ENCODE data around the gene HACL1.
"Not testable (repeated sequence)": the region's sequence is repeated elsewhere in the genome, so short reads cannot be mapped to it uniquely, and the experiment has no call there.

The HACL1 gene

DNA sequence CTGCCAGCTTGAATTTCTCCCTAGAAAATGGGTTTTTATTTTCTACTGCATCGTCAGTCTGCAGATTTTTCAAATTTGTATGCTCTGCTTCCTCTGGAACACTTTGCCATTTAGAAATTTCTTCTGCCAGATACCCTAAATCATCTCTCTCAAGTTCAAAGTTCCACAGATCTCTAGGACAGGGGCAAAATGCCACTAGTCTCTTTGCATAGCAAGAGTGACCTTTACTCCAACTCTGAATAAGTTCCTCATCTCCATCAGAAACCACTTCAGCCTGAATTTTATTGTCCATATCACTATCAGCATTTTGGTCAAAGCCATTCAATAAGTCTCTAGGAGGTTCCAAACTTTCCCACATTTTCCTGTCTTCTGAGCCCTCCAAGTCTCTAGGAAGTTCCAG is 3.2 kb upstream of the HACL1 start:
- H3K4me3 ChIP-seq (ENCODE audit: low read length); H3K9ac ChIP-seq (ENCODE audit: low read depth, low read length); H3K9me3 ChIP-seq (ENCODE audit: insufficient read depth, low read depth, low read length); H3K27me3 ChIP-seq (ENCODE audit: insufficient read depth, low read length); H3K36me3 ChIP-seq (ENCODE audit: insufficient read depth, low read length); H3K27ac ChIP-seq (ENCODE audit: low read depth, low read length): not testable (repeated sequence)
- peaks cover 11% of the 10 kb centered on the region for H3K4me1 ChIP-seq (ENCODE audit: insufficient read depth, low read length)
- 96% methylated on average over 1 of the region's 1 CpG for WGBS

DNA sequence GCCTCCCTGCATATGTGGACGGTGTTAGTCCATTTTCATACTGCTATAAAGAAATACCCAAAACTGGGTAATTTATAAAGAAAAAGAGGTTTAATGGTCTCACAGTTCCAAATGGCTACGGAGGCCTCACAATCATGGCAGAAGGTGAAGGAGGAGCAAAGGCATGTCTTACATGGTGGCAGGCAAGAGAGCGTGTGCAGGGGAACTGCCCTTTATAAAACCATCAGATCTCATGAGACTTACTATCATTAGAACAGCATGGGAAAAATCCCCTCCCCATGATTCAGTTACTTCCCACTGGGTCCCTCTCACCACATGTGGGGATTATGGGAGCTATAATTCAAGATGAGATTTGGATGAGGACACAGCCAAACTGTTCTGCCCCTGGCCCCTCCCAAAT is 1.4 kb upstream of the HACL1 start:
- not testable (repeated sequence) for H3K27me3 ChIP-seq (ENCODE audit: insufficient read depth, low read length); H3K9me3 ChIP-seq (ENCODE audit: insufficient read depth, low read depth, low read length); H3K27ac ChIP-seq (ENCODE audit: low read depth, low read length)
- Histone ChIP-seq H3K9ac (ENCODE audit: low read depth, low read length) (peak overlapping the region; percentile 98; the same call in 1 of the 2 replicates), H3K4me3 (ENCODE audit: low read length) (peak overlapping the region; percentile 82), H3K4me1 (ENCODE audit: insufficient read depth, low read length) (peaks cover 11% of the 10 kb centered on the region), H3K36me3 (ENCODE audit: insufficient read depth, low read length) (peaks cover 25% of the 10 kb centered on the region)
- 97% methylated on average over 2 of the region's 3 CpGs for WGBS

DNA sequence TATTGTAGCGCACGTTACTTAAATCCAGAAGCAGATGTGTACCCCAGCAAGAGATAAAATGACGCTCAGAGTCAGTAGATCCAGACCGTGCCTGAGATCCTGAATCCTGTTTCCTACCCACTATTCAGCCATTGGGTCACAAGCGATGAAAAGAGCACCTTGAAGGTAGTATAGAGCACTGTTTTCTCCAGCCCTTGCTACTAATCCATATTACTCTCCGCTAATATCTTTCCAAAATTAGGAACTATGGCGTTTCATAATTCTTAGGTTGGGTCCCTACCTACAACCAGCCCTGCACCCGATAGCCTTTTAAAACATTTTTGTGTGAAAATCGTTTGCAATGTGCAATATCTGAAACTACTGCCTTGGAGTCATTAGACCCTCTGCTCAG is 772 bp upstream of the HACL1 start:
- WGBS: 11% methylated on average over 9 of the region's 9 CpGs
- H3K9me3 ChIP-seq (ENCODE audit: insufficient read depth, low read depth, low read length): peaks cover 2% of the 10 kb centered on the region; the same call in 1 of the 2 replicates
- peak overlapping the region; percentile 98 for H3K9ac ChIP-seq (ENCODE audit: low read depth, low read length)
- H3K27ac ChIP-seq (ENCODE audit: low read depth, low read length): peak overlapping the region; percentile 95
- H3K27me3 ChIP-seq (ENCODE audit: insufficient read depth, low read length): no peaks in the 10 kb centered on the region
- H3K36me3 ChIP-seq (ENCODE audit: insufficient read depth, low read length): peaks cover 32% of the 10 kb centered on the region
- H3K4me1 ChIP-seq (ENCODE audit: insufficient read depth, low read length): peaks cover 7% of the 10 kb centered on the region
- H3K4me3 ChIP-seq (ENCODE audit: low read length): peak overlapping the region; percentile 82

DNA sequence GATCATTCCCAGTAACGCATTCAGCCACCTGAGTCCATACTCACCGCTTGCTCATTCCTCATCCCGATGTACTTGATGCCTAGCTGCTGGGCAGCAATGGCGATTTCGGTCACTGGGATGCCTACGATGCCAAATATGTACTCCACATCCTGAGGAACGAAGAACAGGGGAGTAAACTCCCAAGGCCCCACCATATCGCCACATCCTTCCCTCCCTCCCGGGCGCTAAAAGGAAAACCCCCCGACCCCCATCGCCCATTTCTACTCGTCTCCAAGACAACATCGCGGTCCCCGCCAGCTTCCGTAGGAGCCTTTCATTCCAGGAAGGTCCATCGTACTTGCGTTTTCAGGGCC is 347 bp downstream of the HACL1 start:
- peaks cover 43% of the 10 kb centered on the region for H3K36me3 ChIP-seq (ENCODE audit: insufficient read depth, low read length)
- H3K9me3 ChIP-seq (ENCODE audit: insufficient read depth, low read depth, low read length): peaks cover 2% of the 10 kb centered on the region; the same call in 1 of the 2 replicates
- H3K9ac ChIP-seq (ENCODE audit: low read depth, low read length): peak overlapping the region; percentile 98
- no peaks in the 10 kb centered on the region for H3K27me3 ChIP-seq (ENCODE audit: insufficient read depth, low read length)
- H3K4me1 ChIP-seq (ENCODE audit: insufficient read depth, low read length): no peaks in the 10 kb centered on the region
- under 1% methylated on average over 19 of the region's 19 CpGs for WGBS
- H3K4me3 ChIP-seq (ENCODE audit: low read length): peak overlapping the region; percentile 82
- H3K27ac ChIP-seq (ENCODE audit: low read depth, low read length): peak overlapping the region; percentile 62; the same call in 1 of the 2 replicates

DNA sequence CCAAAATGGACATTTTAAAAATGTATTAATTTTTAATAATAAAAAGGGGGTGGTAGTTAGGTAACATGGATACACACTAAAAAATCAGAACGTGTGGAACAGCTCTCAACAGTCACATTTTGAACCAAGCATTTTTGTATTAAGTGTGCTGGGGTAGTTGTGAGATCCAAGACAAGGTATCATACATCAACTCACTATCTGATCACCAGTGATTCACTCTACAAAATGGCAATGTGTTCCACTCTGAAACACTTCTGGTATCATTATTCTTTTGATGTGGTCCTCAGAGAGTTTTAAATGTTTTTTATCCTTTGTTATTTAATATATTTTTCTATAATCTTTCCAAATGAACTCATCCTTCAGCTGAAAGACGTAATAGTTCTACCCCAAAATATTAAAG is 5.4 kb downstream of the HACL1 start:
- no peak overlapping the region for H3K27ac ChIP-seq (ENCODE audit: low read depth, low read length)
- H3K27me3 ChIP-seq (ENCODE audit: insufficient read depth, low read length): no peaks in the 10 kb centered on the region
- H3K9me3 ChIP-seq (ENCODE audit: insufficient read depth, low read depth, low read length): no peaks in the 10 kb centered on the region
- H3K36me3 ChIP-seq (ENCODE audit: insufficient read depth, low read length): peaks cover 78% of the 10 kb centered on the region
- WGBS: 100% methylated on average over 1 of the region's 2 CpGs
- no peak overlapping the region for H3K4me3 ChIP-seq (ENCODE audit: low read length)
- no peaks in the 10 kb centered on the region for H3K4me1 ChIP-seq (ENCODE audit: insufficient read depth, low read length)
- H3K9ac ChIP-seq (ENCODE audit: low read depth, low read length): no peak overlapping the region

DNA sequence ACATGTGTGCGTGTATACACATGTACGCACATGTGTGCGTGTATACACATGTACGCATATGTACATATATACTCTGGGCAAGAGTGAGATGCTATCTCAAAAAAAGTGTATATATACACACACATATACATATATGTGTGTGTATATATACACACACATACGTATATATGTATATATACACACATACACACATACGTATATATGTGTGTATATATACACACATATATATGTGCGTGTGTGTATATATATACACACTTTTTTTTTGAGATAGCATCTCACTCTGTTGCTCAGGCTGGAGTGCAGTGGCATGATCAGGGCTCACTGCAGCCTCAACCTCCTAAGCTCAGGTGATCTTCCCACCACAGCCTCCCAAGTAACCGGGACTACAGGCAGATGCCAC is 8.4 kb downstream of the HACL1 start:
- no peaks in the 10 kb centered on the region for H3K9me3 ChIP-seq (ENCODE audit: insufficient read depth, low read depth, low read length)
- H3K9ac ChIP-seq (ENCODE audit: low read depth, low read length): no peak overlapping the region
- no peak overlapping the region for H3K4me3 ChIP-seq (ENCODE audit: low read length)
- H3K27me3 ChIP-seq (ENCODE audit: insufficient read depth, low read length): no peaks in the 10 kb centered on the region
- WGBS: 100% methylated on average over 1 of the region's 8 CpGs
- H3K27ac ChIP-seq (ENCODE audit: low read depth, low read length): no peak overlapping the region
- H3K4me1 ChIP-seq (ENCODE audit: insufficient read depth, low read length): no peaks in the 10 kb centered on the region
- peaks cover 80% of the 10 kb centered on the region for H3K36me3 ChIP-seq (ENCODE audit: insufficient read depth, low read length)

DNA sequence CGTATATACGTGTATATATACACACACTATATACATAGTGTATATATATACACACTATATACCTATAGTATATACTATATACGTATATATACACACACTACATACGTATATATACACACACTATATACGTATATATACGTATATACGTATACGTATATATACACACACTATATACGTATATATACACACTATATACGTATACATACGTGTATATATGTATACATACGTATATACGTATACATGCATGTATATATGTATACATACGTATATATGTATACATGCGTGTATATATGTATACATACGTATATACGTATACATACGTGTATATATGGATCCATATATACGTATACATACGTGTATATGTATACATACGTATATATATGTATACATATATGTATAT is 9.4 kb downstream of the HACL1 start:
- Histone ChIP-seq H3K27ac (ENCODE audit: low read depth, low read length) (no peak overlapping the region), H3K4me3 (ENCODE audit: low read length) (no peak overlapping the region), H3K4me1 (ENCODE audit: insufficient read depth, low read length) (no peaks in the 10 kb centered on the region), H3K9ac (ENCODE audit: low read depth, low read length) (no peak overlapping the region), H3K9me3 (ENCODE audit: insufficient read depth, low read depth, low read length) (no peaks in the 10 kb centered on the region), H3K27me3 (ENCODE audit: insufficient read depth, low read length) (no peaks in the 10 kb centered on the region), H3K36me3 (ENCODE audit: insufficient read depth, low read length) (peaks cover 75% of the 10 kb centered on the region)
- WGBS: 88% methylated on average over 7 of the region's 21 CpGs

DNA sequence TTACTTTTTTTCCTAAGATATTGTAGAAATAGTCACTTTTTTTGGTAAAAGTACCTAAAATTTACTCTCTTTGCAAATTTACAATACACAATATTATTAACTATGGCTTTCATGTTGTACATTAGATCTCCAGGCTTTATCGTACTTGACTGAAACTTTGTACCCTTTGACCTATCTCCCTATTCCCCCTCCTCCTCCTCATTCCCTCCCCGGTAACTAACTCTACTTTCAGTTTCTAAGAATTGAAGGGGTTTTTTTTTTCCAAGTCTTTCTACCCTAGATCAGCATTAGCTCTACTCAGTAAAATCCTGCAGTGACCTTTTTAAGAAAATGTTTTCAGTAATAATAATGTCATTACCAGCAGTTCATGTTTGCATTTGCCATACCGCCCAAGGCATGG is 10.1 kb downstream of the HACL1 start:
- no peak overlapping the region for H3K4me3 ChIP-seq (ENCODE audit: low read length)
- no peak overlapping the region for H3K27ac ChIP-seq (ENCODE audit: low read depth, low read length)
- 98% methylated on average over 3 of the region's 3 CpGs for WGBS
- no peak overlapping the region for H3K9ac ChIP-seq (ENCODE audit: low read depth, low read length)
- no peaks in the 10 kb centered on the region for H3K9me3 ChIP-seq (ENCODE audit: insufficient read depth, low read depth, low read length)
- no peaks in the 10 kb centered on the region for H3K4me1 ChIP-seq (ENCODE audit: insufficient read depth, low read length)
- H3K36me3 ChIP-seq (ENCODE audit: insufficient read depth, low read length): peaks cover 75% of the 10 kb centered on the region
- no peaks in the 10 kb centered on the region for H3K27me3 ChIP-seq (ENCODE audit: insufficient read depth, low read length)

DNA sequence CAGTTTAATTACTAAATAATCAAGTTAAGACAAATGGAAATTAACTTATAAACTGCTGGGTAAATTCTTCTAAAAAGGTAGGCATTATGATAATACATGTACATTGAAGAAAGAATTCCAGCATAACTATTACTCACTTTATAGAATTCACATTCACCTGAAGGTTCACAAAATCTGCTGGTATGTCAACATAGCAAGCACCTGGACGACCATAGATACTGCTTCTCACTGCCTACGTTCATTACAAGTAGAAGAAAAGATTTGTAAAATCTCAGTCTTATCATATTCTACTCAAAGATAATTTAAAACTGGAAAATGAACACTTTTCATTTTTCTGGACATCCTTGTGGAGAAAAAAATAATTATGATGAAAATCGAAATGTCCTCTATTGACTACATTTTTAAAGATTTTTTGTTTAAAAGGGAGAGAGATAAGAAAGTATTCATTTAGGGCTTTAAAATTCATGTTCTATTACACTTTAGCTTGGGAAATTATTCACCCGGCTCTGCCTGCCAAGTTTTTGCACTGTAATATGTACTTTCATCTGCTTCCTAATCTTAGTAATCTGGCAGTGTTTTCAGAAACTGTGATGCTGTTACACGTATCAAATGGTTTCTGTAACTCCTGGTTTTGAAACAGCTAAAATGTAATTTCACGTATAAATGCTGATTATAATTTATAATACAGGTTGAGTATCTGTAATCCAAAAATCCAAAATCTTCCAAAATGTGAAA is 16.1 kb downstream of the HACL1 start:
- Histone ChIP-seq H3K9ac (ENCODE audit: low read depth, low read length) (no peak overlapping the region), H3K4me3 (ENCODE audit: low read length) (no peak overlapping the region), H3K27me3 (ENCODE audit: insufficient read depth, low read length) (no peaks in the 10 kb centered on the region), H3K36me3 (ENCODE audit: insufficient read depth, low read length) (peaks cover 87% of the 10 kb centered on the region), H3K4me1 (ENCODE audit: insufficient read depth, low read length) (no peaks in the 10 kb centered on the region), H3K9me3 (ENCODE audit: insufficient read depth, low read depth, low read length) (no peaks in the 10 kb centered on the region), H3K27ac (ENCODE audit: low read depth, low read length) (no peak overlapping the region)
- WGBS: 96% methylated on average over 4 of the region's 6 CpGs

DNA sequence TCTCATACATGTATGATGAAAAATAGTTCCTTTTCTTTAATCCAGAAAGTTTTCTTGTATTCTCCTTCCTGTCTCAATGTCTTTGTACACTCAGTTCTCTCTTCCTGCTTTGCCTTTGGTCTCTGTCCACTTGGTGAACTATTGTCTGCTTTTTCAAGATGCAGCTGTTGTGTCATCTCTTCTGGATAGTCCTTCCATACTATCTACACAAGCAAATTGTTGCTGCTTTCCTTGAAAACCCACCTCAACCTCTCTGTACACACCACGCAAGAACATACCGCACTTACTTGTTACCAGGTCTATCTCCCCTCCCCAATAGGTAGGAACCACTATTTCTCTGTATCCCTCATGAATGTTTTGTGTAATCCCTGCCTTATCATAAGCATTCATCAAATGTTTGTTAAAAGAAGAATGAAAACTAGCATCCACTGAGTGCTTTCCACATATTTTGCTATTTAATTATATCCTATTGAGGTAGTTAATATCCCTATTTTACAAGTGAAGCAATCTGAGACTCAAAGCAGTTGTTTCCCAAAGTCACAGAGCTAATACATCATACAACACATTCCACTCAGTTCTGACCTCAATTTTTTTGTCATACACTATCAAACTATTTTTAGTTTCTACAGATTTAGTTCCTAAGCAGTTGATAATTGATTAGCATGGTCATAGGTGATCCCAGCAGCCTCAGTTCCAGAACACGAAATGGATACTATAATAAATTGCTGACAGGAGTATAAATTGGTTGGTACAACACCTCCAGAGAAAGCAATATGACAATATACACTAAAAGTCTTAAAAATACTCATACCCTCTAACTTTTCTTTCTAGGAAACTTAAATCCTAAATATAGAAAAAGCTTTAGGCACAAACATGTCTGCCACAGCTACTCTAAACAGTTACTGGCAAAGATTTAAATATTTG is 19.6 kb downstream of the HACL1 start:
- no peak overlapping the region for H3K9ac ChIP-seq (ENCODE audit: low read depth, low read length)
- no peaks in the 10 kb centered on the region for H3K27me3 ChIP-seq (ENCODE audit: insufficient read depth, low read length)
- peaks cover 83% of the 10 kb centered on the region for H3K36me3 ChIP-seq (ENCODE audit: insufficient read depth, low read length)
- H3K9me3 ChIP-seq (ENCODE audit: insufficient read depth, low read depth, low read length): no peaks in the 10 kb centered on the region
- WGBS: 95% methylated on average over 3 of the region's 3 CpGs
- no peaks in the 10 kb centered on the region for H3K4me1 ChIP-seq (ENCODE audit: insufficient read depth, low read length)
- no peak overlapping the region for H3K27ac ChIP-seq (ENCODE audit: low read depth, low read length)
- no peak overlapping the region for H3K4me3 ChIP-seq (ENCODE audit: low read length)

DNA sequence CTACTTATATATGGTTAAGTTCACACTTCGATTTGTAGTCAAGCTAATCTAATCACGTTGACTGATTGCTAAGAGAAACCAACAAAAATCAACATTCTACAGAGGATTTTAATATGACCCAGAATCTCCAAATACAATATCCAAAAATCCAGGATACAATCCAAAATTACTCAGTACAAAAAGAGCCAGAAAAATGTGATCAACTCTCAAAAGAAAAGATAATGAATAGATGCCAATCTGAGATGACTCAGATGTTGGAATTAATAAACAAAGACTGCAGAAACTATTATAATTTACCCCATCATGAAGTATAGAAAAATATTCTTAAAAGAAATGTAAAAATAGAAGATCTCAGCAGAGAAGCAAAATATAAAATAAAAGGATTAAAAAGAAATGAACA is 22.3 kb downstream of the HACL1 start:
- Histone ChIP-seq H3K4me3 (ENCODE audit: low read length) (no peak overlapping the region), H3K27me3 (ENCODE audit: insufficient read depth, low read length) (no peaks in the 10 kb centered on the region), H3K9me3 (ENCODE audit: insufficient read depth, low read depth, low read length) (no peaks in the 10 kb centered on the region), H3K27ac (ENCODE audit: low read depth, low read length) (no peak overlapping the region), H3K9ac (ENCODE audit: low read depth, low read length) (no peak overlapping the region), H3K36me3 (ENCODE audit: insufficient read depth, low read length) (peaks cover 74% of the 10 kb centered on the region), H3K4me1 (ENCODE audit: insufficient read depth, low read length) (no peaks in the 10 kb centered on the region)
- WGBS: 90% methylated on average over 2 of the region's 2 CpGs

All from HUES64 (cell line).